Fibroblast of pulmonary artery (primary cell): ENCODE data around the gene CCDC198.
A peak's percentile ranks its signal among the peaks of the same experiment; 100 is the strongest.

Source experiments
- DNase-seq: peaks from one replicate; pipeline ENCODE4 v3.0.0-alpha.2; 2010; ENCODE audit warnings: low read depth
- H3K4me3 ChIP-seq: replicated peaks from 2 replicates; pipeline ENCODE4 v1.5.1; 2011; ENCODE audit warnings: low read depth, mild to moderate bottlenecking, control low read depth, low read length, moderate library complexity
- TF ChIP-seq, protein P1 (sequence below): IDR thresholded peaks from 2 replicates; pipeline ENCODE4 v1.5.1; 2011; ENCODE audit warnings: mild to moderate bottlenecking, control low read depth, low read length, inconsistent platforms; ENCODE audit errors: missing control alignments

CCDC198 gene

DNA sequence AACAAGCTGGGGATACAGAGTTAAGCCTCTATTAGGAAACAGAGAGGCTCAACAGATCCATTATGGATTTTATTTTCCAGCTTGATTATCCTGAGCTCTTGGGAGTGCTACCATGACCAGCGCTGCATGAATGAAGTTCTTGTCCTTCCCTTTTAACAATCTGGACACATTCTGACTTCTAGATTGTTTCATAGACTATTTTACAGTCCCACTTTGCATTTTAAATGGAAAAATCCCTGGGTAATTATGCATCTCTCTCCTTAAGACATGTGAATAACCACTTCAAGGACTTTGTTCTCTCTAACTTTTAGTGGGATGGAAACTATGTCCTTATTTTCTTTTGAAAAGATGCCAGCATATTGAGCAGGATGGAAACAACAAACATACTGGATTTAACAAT lies 2.0 kb downstream of the CCDC198 start:
- no peak overlapping the region for H3K4me3 ChIP-seq
- TF ChIP-seq, protein P1, sequence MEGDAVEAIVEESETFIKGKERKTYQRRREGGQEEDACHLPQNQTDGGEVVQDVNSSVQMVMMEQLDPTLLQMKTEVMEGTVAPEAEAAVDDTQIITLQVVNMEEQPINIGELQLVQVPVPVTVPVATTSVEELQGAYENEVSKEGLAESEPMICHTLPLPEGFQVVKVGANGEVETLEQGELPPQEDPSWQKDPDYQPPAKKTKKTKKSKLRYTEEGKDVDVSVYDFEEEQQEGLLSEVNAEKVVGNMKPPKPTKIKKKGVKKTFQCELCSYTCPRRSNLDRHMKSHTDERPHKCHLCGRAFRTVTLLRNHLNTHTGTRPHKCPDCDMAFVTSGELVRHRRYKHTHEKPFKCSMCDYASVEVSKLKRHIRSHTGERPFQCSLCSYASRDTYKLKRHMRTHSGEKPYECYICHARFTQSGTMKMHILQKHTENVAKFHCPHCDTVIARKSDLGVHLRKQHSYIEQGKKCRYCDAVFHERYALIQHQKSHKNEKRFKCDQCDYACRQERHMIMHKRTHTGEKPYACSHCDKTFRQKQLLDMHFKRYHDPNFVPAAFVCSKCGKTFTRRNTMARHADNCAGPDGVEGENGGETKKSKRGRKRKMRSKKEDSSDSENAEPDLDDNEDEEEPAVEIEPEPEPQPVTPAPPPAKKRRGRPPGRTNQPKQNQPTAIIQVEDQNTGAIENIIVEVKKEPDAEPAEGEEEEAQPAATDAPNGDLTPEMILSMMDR = no peak
- DNase-seq = no peak

GRCh38 chr14:57487771-57488170 lies 5.9 kb downstream of the CCDC198 start:
- H3K4me3 ChIP-seq = no peak overlapping the region
- DNase-seq = no peak
- TF ChIP-seq, protein P1 = no peak

GRCh38 chr14:57486767-57487379 lies 6.8 kb downstream of the CCDC198 start:
- TF ChIP-seq, protein P1 = peak; percentile 83
- peak; percentile 58 for DNase-seq
- H3K4me3 ChIP-seq = no peak overlapping the region

DNA sequence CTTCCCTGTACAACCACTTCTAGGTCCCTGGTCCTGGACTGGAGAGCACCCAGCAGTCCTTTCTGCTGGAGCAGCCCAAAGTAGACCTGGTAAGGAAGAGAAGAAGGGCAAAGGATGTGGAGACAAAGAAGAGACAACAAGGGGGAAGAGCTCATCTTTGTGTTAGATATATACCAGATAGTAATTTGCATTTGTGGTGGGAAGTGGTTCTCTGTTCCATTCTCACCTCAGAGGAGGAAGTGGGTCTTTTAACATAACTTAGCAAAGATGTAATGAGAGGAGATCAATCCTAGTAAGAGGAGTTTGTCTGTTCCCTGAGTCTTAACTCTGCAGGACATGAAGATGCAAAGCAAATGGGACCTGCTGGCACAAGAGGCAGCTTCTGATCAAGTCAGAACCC lies 8.0 kb downstream of the CCDC198 start:
- TF ChIP-seq, protein P1 = no peak
- H3K4me3 ChIP-seq = no peak overlapping the region
- no peak for DNase-seq

DNA sequence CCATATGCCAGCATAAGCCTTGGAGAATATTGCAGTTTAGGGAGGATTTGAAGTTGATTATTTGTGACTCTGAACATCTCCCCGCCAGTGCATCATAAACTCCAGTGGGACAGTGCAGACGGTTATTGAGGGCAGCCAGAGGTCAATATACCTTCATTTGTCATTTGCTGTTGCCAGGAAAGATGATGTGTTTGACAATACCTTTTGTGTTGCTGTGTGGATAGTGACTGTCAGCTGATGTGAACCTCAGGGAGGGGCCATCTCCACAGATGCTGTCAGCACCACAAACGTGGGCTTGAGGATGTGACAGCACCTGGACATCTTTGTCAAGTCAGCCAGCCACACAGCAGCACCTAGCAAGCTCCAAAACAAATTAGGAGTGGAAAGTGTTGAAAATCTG lies 11.5 kb downstream of the CCDC198 start:
- TF ChIP-seq, protein P1 = no peak
- H3K4me3 ChIP-seq = no peak overlapping the region
- no peak for DNase-seq

- TF ChIP-seq, protein P1 = no peak
- DNase-seq = no peak
- H3K4me3 ChIP-seq = no peak overlapping the region
Observed at GRCh38 chr14:57480051-57480450, 13.6 kb downstream of the CCDC198 start.

GRCh38 chr14:57479197-57479596 lies 14.5 kb downstream of the CCDC198 start:
- TF ChIP-seq, protein P1 = no peak
- no peak for DNase-seq
- H3K4me3 ChIP-seq = no peak overlapping the region
